Activated CD8-positive, alpha-beta T cell treated with anti-CD3 and anti-CD28 coated beads, Interleukin-2, amount 10 ng/mL, durations not matched to agents 7 days and 5 days (primary cell): Measurements from ENCODE around the gene PAH. TPM values are rescaled to one million over a fixed set of nuclear protein-coding genes. Genes with fewer than 3 reads are reported as not detected.

Experiments
- ATAC-seq: fragments of 150-1000 bp; cut with Tn5 transposase; one replicate; pipeline ENCODE4 v1.10.0; 2021; ENCODE audit warnings: moderate library complexity
- CTCF ChIA-PET: fragments of 350-600 bp; sonication (Branson Sonifier 250); formaldehyde crosslinking; loops from one replicate; lab custom pipeline; 2021; ENCODE audit warnings: antibody characterized with exemption; lab: Charles Lee
- POLR2A ChIA-PET: fragments of 350-600 bp; sonication (Branson Sonifier 250); formaldehyde crosslinking; loops from one replicate; lab custom pipeline; 2021; ENCODE audit warnings: antibody characterized with exemption; lab: Charles Lee
- DNase-seq: peaks from one replicate; pipeline ENCODE4 v3.0.0-alpha.2; 2020
- H3K27ac Mint-ChIP-seq: one replicate; pipeline ENCODE4 v1.8.0; 2021; ENCODE audit warnings: mild to moderate bottlenecking, mixed read lengths
- H3K27me3 Mint-ChIP-seq: one replicate; pipeline ENCODE4 v1.8.0; 2021; ENCODE audit warnings: low read depth, mixed read lengths
- H3K36me3 Mint-ChIP-seq: one replicate; pipeline ENCODE4 v1.8.0; 2021; ENCODE audit warnings: low read depth, mixed read lengths
- H3K4me1 Mint-ChIP-seq: one replicate; pipeline ENCODE4 v1.8.0; 2021; ENCODE audit warnings: low read depth, mixed read lengths
- H3K4me3 Mint-ChIP-seq: one replicate; pipeline ENCODE4 v1.8.0; 2021; ENCODE audit warnings: mild to moderate bottlenecking, mixed read lengths
- H3K9me3 Mint-ChIP-seq: one replicate; pipeline ENCODE4 v1.8.0; 2022; ENCODE audit warnings: mixed read lengths; ENCODE audit not compliant: insufficient read depth
- total RNA-seq, 2 experiments: library from RNA; stranded (reverse); gene quantifications; one replicate each; pipeline ENCODE4 v1.2.3, GENCODE V29; 2021

Gene PAH
- total RNA-seq, 2 experiments from 2014 or later: not detected

- Mint-ChIP-seq H3K9me3 (no peaks in the 10 kb centered on the region), H3K27ac (no peak overlapping the region), H3K4me3 (no peak overlapping the region), H3K36me3 (no peaks in the 10 kb centered on the region), H3K27me3 (peaks cover 10% of the 10 kb centered on the region), H3K4me1 (no peaks in the 10 kb centered on the region)
- ChIA-PET CTCF (no interaction called here), POLR2A (no interaction called here)
- DNase-seq: no peak
- ATAC-seq: no peak
Observed at GRCh38 chr12:102910792-102911191, 6.3 kb downstream of the PAH start.

GRCh38 chr12:102910137-102910536 is 6.9 kb downstream of the PAH start:
- H3K9me3 Mint-ChIP-seq: no peaks in the 10 kb centered on the region
- H3K4me1 Mint-ChIP-seq: no peaks in the 10 kb centered on the region
- CTCF ChIA-PET: no interaction called here
- no peaks in the 10 kb centered on the region for H3K36me3 Mint-ChIP-seq
- DNase-seq: no peak
- H3K4me3 Mint-ChIP-seq: no peak overlapping the region
- POLR2A ChIA-PET: no interaction called here
- no peak for ATAC-seq
- H3K27ac Mint-ChIP-seq: no peak overlapping the region
- peaks cover 8% of the 10 kb centered on the region for H3K27me3 Mint-ChIP-seq

GRCh38 chr12:102907918-102908317 is 9.1 kb downstream of the PAH start:
- ATAC-seq (no peak), DNase-seq (no peak)
- Mint-ChIP-seq H3K36me3 (no peaks in the 10 kb centered on the region), H3K9me3 (no peaks in the 10 kb centered on the region), H3K27ac (no peak overlapping the region), H3K27me3 (no peaks in the 10 kb centered on the region), H3K4me1 (no peaks in the 10 kb centered on the region), H3K4me3 (no peak overlapping the region)
- CTCF ChIA-PET: no interaction called here
- POLR2A ChIA-PET: no interaction called here

- no peaks in the 10 kb centered on the region for H3K9me3 Mint-ChIP-seq
- ChIA-PET POLR2A (no interaction called here), CTCF (no interaction called here)
- ATAC-seq: no peak
- no peak overlapping the region for H3K4me3 Mint-ChIP-seq
- no peaks in the 10 kb centered on the region for H3K36me3 Mint-ChIP-seq
- H3K27ac Mint-ChIP-seq: no peak overlapping the region
- H3K4me1 Mint-ChIP-seq: no peaks in the 10 kb centered on the region
- H3K27me3 Mint-ChIP-seq: no peaks in the 10 kb centered on the region
- no peak for DNase-seq
Observed at GRCh38 chr12:102905229-102905628, 11.8 kb downstream of the PAH start.

GRCh38 chr12:102903337-102904007 is 13.6 kb downstream of the PAH start:
- Mint-ChIP-seq H3K4me3 (no peak overlapping the region), H3K9me3 (no peaks in the 10 kb centered on the region), H3K27ac (no peak overlapping the region), H3K36me3 (no peaks in the 10 kb centered on the region), H3K27me3 (no peaks in the 10 kb centered on the region), H3K4me1 (no peaks in the 10 kb centered on the region)
- ChIA-PET CTCF (no interaction called here), POLR2A (no interaction called here)
- no peak for ATAC-seq
- DNase-seq: no peak

GRCh38 chr12:102902093-102902492 is 15.0 kb downstream of the PAH start:
- H3K4me1 Mint-ChIP-seq: no peaks in the 10 kb centered on the region
- no peak for DNase-seq
- no peak for ATAC-seq
- no peak overlapping the region for H3K27ac Mint-ChIP-seq
- H3K27me3 Mint-ChIP-seq: no peaks in the 10 kb centered on the region
- no peaks in the 10 kb centered on the region for H3K9me3 Mint-ChIP-seq
- no peaks in the 10 kb centered on the region for H3K36me3 Mint-ChIP-seq
- CTCF ChIA-PET: no interaction called here
- H3K4me3 Mint-ChIP-seq: no peak overlapping the region
- POLR2A ChIA-PET: no interaction called here

GRCh38 chr12:102900389-102900788 is 16.7 kb downstream of the PAH start:
- DNase-seq (no peak), ATAC-seq (no peak)
- POLR2A ChIA-PET: no interaction called here
- Mint-ChIP-seq H3K4me3 (no peak overlapping the region), H3K4me1 (no peaks in the 10 kb centered on the region), H3K27ac (no peak overlapping the region), H3K9me3 (no peaks in the 10 kb centered on the region), H3K36me3 (no peaks in the 10 kb centered on the region), H3K27me3 (no peaks in the 10 kb centered on the region)
- CTCF ChIA-PET: no interaction called here

GRCh38 chr12:102896067-102896466 is 21.0 kb downstream of the PAH start:
- H3K4me3 Mint-ChIP-seq: no peak overlapping the region
- ChIA-PET CTCF (no interaction called here), POLR2A (no interaction called here)
- H3K4me1 Mint-ChIP-seq: no peaks in the 10 kb centered on the region
- H3K27me3 Mint-ChIP-seq: peaks cover 2% of the 10 kb centered on the region
- no peak for ATAC-seq
- no peak overlapping the region for H3K27ac Mint-ChIP-seq
- H3K9me3 Mint-ChIP-seq: no peaks in the 10 kb centered on the region
- DNase-seq: no peak
- H3K36me3 Mint-ChIP-seq: no peaks in the 10 kb centered on the region

- no peaks in the 10 kb centered on the region for H3K4me1 Mint-ChIP-seq
- ChIA-PET POLR2A (no interaction called here), CTCF (interaction anchor here (1.7 kb wide), 1 partner anchor 8 kb away, joined by 5 read pairs; no protein-coding TSS in a partner anchor)
- no peak overlapping the region for H3K4me3 Mint-ChIP-seq
- DNase-seq (no peak), ATAC-seq (no peak)
- H3K9me3 Mint-ChIP-seq: no peaks in the 10 kb centered on the region
- H3K36me3 Mint-ChIP-seq: no peaks in the 10 kb centered on the region
- H3K27me3 Mint-ChIP-seq: peaks cover 2% of the 10 kb centered on the region
- no peak overlapping the region for H3K27ac Mint-ChIP-seq
Observed at GRCh38 chr12:102891756-102892155, 25.3 kb downstream of the PAH start.

- ATAC-seq (no peak), DNase-seq (no peak)
- H3K27me3 Mint-ChIP-seq: peaks cover 2% of the 10 kb centered on the region
- no peaks in the 10 kb centered on the region for H3K36me3 Mint-ChIP-seq
- no peaks in the 10 kb centered on the region for H3K4me1 Mint-ChIP-seq
- no peak overlapping the region for H3K27ac Mint-ChIP-seq
- POLR2A ChIA-PET: no interaction called here
- no peaks in the 10 kb centered on the region for H3K9me3 Mint-ChIP-seq
- H3K4me3 Mint-ChIP-seq: no peak overlapping the region
- CTCF ChIA-PET: no interaction called here
Observed at GRCh38 chr12:102888511-102888910, 28.5 kb downstream of the PAH start.

- H3K9me3 Mint-ChIP-seq: no peaks in the 10 kb centered on the region
- DNase-seq (no peak), ATAC-seq (no peak)
- peaks cover 5% of the 10 kb centered on the region for H3K27me3 Mint-ChIP-seq
- CTCF ChIA-PET: interaction anchor here (5.5 kb wide), 1 partner anchor 663 kb away, joined by 51 read pairs; no protein-coding TSS in a partner anchor
- no peaks in the 10 kb centered on the region for H3K36me3 Mint-ChIP-seq
- no peak overlapping the region for H3K27ac Mint-ChIP-seq
- no peaks in the 10 kb centered on the region for H3K4me1 Mint-ChIP-seq
- POLR2A ChIA-PET: no interaction called here
- H3K4me3 Mint-ChIP-seq: no peak overlapping the region
Observed at GRCh38 chr12:102885043-102885932, 31.8 kb downstream of the PAH start.

- CTCF ChIA-PET: interaction anchor here (0.6 to 5.5 kb wide), 13 partner anchors 9 to 848 kb away, joined by 3 to 51 read pairs (median 5); no protein-coding TSS in a partner anchor
- POLR2A ChIA-PET: no interaction called here
- Mint-ChIP-seq H3K27me3 (peaks cover 5% of the 10 kb centered on the region), H3K27ac (no peak overlapping the region), H3K4me3 (no peak overlapping the region), H3K36me3 (no peaks in the 10 kb centered on the region), H3K9me3 (no peaks in the 10 kb centered on the region), H3K4me1 (no peaks in the 10 kb centered on the region)
- ATAC-seq: peak; percentile 47
- peak; percentile 39 for DNase-seq
Observed at GRCh38 chr12:102883204-102883799, 33.7 kb downstream of the PAH start.
